NB4 (cell line): Measurements from ENCODE around the gene EOLA1.

Experiments
- CTCF ChIP-seq: IDR thresholded peaks from one replicate; pipeline ENCODE4 v1.5.1; 2012; ENCODE audit warnings: low read depth, low read length
- MAX ChIP-seq: IDR thresholded peaks from 2 replicates; pipeline ENCODE4 v1.6.1; 2011; ENCODE audit warnings: low read depth, low read length

GRCh38 chrX:149505671-149506070 is 35.1 kb upstream of the EOLA1 start:
- no peak for TF ChIP-seq CTCF
- TF ChIP-seq MAX: no peak
